HEK293 (cell line): Measurements from ENCODE around the gene VWA3A.

Experiments used
- GLI4 ChIP-seq: fragments of 450-650 bp; formaldehyde crosslinking; IDR thresholded peaks from 2 replicates; pipeline ENCODE4 v1.5.1; 2016; ENCODE audit warnings: missing biosample characterization, missing genetic modification characterization
- KLF9 ChIP-seq: fragments of 450-650 bp; formaldehyde crosslinking; IDR thresholded peaks from 2 replicates; pipeline ENCODE4 v1.5.1; 2016; ENCODE audit warnings: missing biosample characterization, missing genetic modification characterization, low read depth
- ZNF138 ChIP-seq: fragments of 450-650 bp; formaldehyde crosslinking; IDR thresholded peaks from 2 replicates; pipeline ENCODE4 v1.5.1; 2016; ENCODE audit warnings: missing biosample characterization, missing genetic modification characterization, borderline replicate concordance
- ZNF747 ChIP-seq: fragments of 450-650 bp; formaldehyde crosslinking; IDR thresholded peaks from 2 replicates; pipeline ENCODE4 v1.5.1; 2016; ENCODE audit warnings: missing biosample characterization, missing genetic modification characterization
- ZNF785 ChIP-seq: fragments of 450-650 bp; formaldehyde crosslinking; IDR thresholded peaks from 2 replicates; pipeline ENCODE4 v1.5.1; 2016; ENCODE audit warnings: missing biosample characterization, missing genetic modification characterization
- ZNF843 ChIP-seq: fragments of 450-650 bp; formaldehyde crosslinking; IDR thresholded peaks from 2 replicates; pipeline ENCODE4 v1.5.1; 2016; ENCODE audit warnings: missing biosample characterization, missing genetic modification characterization
- TF ChIP-seq, protein P1 (sequence below): fragments of 450-650 bp; formaldehyde crosslinking; IDR thresholded peaks from 2 replicates; pipeline ENCODE4 v1.5.1; 2016; ENCODE audit warnings: missing biosample characterization, missing genetic modification characterization

GRCh38 chr16:22174642-22175041 is 82.3 kb downstream of the VWA3A start:
- TF ChIP-seq, protein P1, sequence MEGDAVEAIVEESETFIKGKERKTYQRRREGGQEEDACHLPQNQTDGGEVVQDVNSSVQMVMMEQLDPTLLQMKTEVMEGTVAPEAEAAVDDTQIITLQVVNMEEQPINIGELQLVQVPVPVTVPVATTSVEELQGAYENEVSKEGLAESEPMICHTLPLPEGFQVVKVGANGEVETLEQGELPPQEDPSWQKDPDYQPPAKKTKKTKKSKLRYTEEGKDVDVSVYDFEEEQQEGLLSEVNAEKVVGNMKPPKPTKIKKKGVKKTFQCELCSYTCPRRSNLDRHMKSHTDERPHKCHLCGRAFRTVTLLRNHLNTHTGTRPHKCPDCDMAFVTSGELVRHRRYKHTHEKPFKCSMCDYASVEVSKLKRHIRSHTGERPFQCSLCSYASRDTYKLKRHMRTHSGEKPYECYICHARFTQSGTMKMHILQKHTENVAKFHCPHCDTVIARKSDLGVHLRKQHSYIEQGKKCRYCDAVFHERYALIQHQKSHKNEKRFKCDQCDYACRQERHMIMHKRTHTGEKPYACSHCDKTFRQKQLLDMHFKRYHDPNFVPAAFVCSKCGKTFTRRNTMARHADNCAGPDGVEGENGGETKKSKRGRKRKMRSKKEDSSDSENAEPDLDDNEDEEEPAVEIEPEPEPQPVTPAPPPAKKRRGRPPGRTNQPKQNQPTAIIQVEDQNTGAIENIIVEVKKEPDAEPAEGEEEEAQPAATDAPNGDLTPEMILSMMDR, result no peak
- TF ChIP-seq ZNF843 (tag by site-specific recombination) (no peak), ZNF747 (tag by site-specific recombination) (no peak), ZNF138 (tag by site-specific recombination) (no peak), ZNF785 (no peak), GLI4 (tag by site-specific recombination) (no peak), KLF9 (no peak)
